ENCODE data around the gene MMP8.

Gene MMP8

GRCh38 chr11:102724904-102725500, at the start of gene MMP8:
MMP8 (minus strand) TSS chr11:102724954; CDS start chr11:102724855, 99 bp downstream.
- Histone ChIP-seq H3K27ac (ENCODE audit: extremely low read depth, low read depth, low read length) (no peak within 1 kb of the TSS), H3K4me1 (ENCODE audit: control insufficient read depth, insufficient read depth, low read length) (no peaks in the 10 kb centered on the region), H3K9me3 (ENCODE audit: control insufficient read depth, insufficient read depth, low read depth, low read length) (no peaks in the 10 kb centered on the region), H3K4me3 (ENCODE audit: low read depth, low read length) (no peak within 1 kb of the TSS), H3K36me3 (ENCODE audit: control insufficient read depth in 2 of 2, insufficient read depth in 1 of 2, low read length in 2 of 2) (no peaks in the 10 kb centered on the region)
- ChIA-PET CTCF (interaction anchor here (0.6 kb wide), 1 partner anchor 218 kb away, joined by 3 read pairs; no protein-coding TSS in a partner anchor), POLR2A (no interaction called here)
- TF ChIP-seq ZNF148 (tag by site-specific recombination; IDR thresholded peaks at IDR 0.05; ENCODE audit: borderline replicate concordance) (no peak), ZSCAN18 (tag by site-specific recombination; IDR thresholded peaks at IDR 0.05) (no peak), ZNF501 (tag by site-specific recombination; IDR thresholded peaks at IDR 0.05) (no peak), BCL6B (tag by site-specific recombination; IDR thresholded peaks at IDR 0.05) (no peak), ZNF350 (tag by site-specific recombination; IDR thresholded peaks at IDR 0.05) (no peak), ZXDB (tag by site-specific recombination; IDR thresholded peaks at IDR 0.05) (no peak), ZNF416 (tag by site-specific recombination; IDR thresholded peaks at IDR 0.05) (no peak), ZNF169 (tag by site-specific recombination; IDR thresholded peaks at IDR 0.05) (no peak), ZNF610 (tag by site-specific recombination; IDR thresholded peaks at IDR 0.05; ENCODE audit: borderline replicate concordance) (no peak)

- no peak for TF ChIP-seq ZNF366 (tag by site-specific recombination; conservative IDR thresholded peaks at IDR 0.05)
- TF ChIP-seq ZFP3 (tag by site-specific recombination; IDR thresholded peaks at IDR 0.05; ENCODE audit: low read depth) = no peak
- TF ChIP-seq KLF17 (tag by site-specific recombination; IDR thresholded peaks at IDR 0.05) = no peak
- no peak for TF ChIP-seq ZFP41 (tag by site-specific recombination; IDR thresholded peaks at IDR 0.05; ENCODE audit: borderline replicate concordance)
- TF ChIP-seq ZNF266 (tag by site-specific recombination; IDR thresholded peaks at IDR 0.05; ENCODE audit: low read depth) = no peak
- no peak for TF ChIP-seq TSHZ1 (tag by site-specific recombination; IDR thresholded peaks at IDR 0.05; ENCODE audit: borderline replicate concordance)
- CTCF ChIA-PET = interaction anchor here (0.6 kb wide), 1 partner anchor 126 kb away, joined by 5 read pairs; no protein-coding TSS in a partner anchor
- H3K36me3 ChIP-seq (ENCODE audit: control insufficient read depth in 2 of 2, insufficient read depth in 1 of 2, low read length in 2 of 2) = no peaks in the 10 kb centered on the region
- H3K4me1 ChIP-seq (ENCODE audit: control insufficient read depth, insufficient read depth, low read length) = no peaks in the 10 kb centered on the region
- no peaks in the 10 kb centered on the region for H3K9me3 ChIP-seq (ENCODE audit: control insufficient read depth, insufficient read depth, low read depth, low read length)
- POLR2A ChIA-PET = no interaction called here
- H3K27ac ChIP-seq (ENCODE audit: extremely low read depth, low read depth, low read length) = no peak overlapping the region
- no peak overlapping the region for H3K4me3 ChIP-seq (ENCODE audit: low read depth, low read length)
Measured at GRCh38 chr11:102773386-102773785, 48.6 kb upstream of the MMP8 start.

All from HEK293 (cell line).